NCI-H345 treated with DMSO at 0.1 percent for 48 hours (cell line): ENCODE results near the gene PER2.

ENCODE experiments used
- DNase-seq: peaks from one replicate; lab custom pipeline; 2025; ENCODE audit not compliant: unreplicated experiment; lab: John Stamatoyannopoulos, UW

The PER2 gene

DNA sequence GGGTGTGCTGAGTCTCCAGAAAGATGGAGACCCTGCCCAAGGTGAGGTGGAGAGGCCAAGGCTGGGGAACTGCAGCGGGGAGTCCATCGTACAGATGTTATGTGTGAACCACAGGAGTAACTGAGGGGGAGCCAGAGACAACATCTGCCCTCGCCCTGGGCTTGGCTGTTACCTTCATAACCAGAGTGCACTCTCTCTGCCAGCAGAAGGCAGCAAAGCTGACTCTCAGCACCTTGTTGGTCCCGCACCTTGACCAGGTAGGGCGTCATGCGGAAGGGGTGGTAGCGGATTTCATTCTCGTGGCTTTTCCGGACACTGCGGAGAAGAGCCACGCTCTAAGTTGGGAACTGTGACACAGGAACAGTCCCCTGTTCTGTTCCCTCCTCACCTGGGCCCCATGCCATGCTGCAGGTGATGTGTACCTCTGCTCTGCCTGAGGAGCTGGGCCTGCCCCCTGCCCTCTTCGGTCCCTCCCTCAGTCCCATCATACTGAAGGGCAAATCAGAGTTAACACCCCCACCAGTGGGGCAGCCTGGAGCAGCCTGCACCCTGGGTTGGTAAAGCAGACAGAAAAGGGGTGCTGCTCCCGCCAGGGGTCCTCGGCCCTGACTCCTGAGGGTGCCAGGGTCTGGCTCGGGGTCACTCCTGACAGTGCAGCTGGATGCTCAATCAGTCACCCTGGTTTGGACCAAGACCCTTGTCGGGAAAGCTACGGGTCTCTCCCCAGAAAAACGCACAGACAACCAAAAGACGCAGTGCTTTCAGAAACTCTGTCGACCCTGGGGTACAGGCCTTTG lies 20.3 kb downstream of the PER2 start:
- no peak for DNase-seq

GRCh38 chr2:238267341-238267710 lies 21.1 kb downstream of the PER2 start:
- DNase-seq: no peak

GRCh38 chr2:238265605-238266004 lies 22.8 kb downstream of the PER2 start:
- no peak for DNase-seq

DNA sequence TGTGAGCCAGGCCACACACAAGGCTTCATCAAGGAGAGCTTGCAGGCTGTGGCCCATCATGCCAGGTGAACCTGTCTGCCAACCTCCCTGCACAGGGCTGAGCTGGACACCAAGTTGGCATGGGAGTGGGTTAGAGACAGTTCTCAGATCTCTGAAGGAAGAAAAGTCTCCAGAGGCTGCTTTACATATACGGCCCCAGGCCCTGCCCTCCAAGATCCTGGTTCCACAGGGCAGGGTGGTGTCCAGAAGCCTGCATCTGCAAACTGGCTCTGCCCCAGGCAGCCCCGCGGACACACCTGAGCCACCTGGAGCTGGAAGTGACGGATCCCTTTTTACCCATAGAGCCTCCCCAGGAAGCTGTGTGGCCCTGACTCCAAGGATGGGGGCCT lies 24.3 kb downstream of the PER2 start:
- no peak for DNase-seq

GRCh38 chr2:238263204-238264071 lies 25.0 kb downstream of the PER2 start:
- peak; percentile 51 for DNase-seq

DNA sequence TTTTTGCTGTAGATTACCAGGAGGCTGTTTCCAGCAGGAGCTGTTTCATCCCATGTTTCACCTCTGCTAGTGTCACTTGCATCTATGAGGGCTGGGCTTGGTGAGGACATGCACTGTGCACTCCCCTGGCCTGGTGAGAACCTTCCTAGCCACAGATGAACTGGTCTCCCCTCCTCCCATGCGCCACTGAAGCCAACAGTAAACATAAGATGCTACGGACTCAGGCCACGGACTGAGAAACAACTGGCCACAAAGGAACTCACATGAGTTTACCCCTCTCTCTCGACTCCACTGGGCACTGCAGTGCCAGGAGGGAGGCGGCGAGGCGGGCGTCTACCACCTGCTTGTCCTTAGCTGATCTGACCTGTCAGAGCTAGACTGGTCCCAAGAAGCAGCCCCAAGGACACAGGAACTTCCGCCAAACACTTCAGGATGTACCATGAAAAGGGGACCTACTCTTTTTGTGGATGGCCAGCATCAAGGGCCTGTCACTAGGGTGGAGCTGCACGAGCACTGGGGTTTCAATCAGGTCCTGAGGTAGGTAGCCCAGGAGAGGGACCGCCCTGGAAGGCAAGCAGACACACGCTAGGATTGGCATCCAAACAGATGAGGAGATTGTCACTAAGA lies 25.8 kb downstream of the PER2 start:
- DNase-seq: no peak

- no peak for DNase-seq
Observed at GRCh38 chr2:238261718-238262375, 26.6 kb downstream of the PER2 start.

GRCh38 chr2:238260883-238261282 lies 27.5 kb downstream of the PER2 start:
- no peak for DNase-seq

GRCh38 chr2:238259061-238260020 lies 29.1 kb downstream of the PER2 start:
- no peak for DNase-seq

DNA sequence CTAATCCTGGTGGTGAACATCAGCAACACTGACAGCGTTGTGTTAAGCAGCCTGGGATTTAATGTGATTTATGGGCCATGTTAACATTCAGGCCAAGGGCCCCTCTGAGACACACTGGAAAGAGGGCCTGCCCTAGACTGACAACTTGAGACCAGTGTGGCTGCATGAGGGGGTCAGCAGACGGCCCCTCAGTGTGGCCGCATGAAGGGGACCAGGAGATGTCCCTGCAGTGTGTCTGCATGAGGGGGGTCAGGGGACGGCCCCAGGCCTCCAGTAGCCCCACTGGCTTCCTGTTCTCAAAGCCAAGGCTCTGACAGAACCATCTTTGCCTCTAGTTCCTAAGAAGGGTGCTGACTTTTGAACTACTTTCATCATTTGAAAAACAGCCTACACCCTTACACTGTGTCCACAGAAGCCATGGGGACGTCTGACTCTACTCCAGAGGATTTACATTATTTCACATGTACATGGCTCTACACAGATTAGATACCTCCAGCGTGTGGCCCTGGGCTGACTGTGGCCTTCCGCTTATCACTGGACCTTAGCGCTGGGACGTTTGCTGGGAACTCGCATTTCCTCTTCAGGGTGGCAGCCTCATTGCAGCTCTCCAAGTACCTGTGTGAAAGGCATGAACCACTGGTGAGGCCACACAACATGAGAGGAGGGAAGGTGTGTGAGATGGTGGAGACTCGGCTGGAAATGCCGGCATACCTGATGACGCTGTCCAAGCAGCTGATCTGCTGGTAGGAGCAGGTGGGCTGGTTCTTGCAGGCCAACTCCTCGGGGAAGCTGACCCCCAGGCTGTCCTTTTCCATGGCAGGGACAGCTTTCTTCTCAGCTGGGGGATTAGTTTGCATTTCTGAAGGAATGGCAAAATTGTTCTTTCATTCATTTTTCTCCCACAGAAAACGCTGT lies 30.4 kb downstream of the PER2 start:
- DNase-seq: no peak

GRCh38 chr2:238256594-238257104 lies 31.8 kb downstream of the PER2 start:
- peak; percentile 93 for DNase-seq

DNA sequence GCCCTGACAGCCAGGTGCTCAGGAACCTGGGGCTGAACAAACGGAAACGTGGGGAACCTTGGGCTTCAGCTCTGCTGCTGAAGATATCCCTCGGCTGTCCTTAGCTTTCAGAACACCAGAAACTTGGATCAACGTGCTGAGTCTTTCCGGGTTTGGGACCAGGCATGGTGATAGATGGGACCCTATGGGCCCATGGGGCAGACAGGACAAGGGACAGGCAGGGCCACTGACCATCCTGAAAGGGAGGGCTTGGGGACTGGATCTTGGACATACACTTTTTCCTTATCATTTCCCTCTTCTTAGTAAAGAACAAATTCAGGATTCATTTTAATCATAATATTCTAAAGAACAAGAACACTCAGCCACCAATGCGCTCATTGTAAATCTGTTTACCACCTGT lies 32.3 kb downstream of the PER2 start:
- no peak for DNase-seq

DNA sequence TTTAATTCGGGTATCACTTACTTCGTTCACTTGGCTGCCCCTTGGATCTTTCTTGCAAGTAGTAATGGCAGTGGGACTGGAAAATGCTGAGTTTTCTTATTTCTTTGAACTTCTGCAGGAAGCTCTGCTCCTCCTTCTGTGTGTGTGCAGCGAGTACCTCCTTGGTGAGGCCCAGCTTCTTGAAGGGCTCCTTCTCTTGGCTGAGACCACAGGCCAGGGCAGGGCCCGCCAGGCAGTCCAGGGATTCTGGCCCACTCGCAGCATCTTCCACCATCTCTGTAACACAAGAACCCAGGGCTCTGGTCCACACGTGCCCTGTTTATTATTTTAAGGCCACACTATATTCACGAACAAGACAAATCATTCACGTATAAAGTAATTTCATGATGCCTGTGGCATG lies 32.8 kb downstream of the PER2 start:
- no peak for DNase-seq

GRCh38 chr2:238255151-238255551 lies 33.3 kb downstream of the PER2 start:
- peak; percentile 21 for DNase-seq

DNA sequence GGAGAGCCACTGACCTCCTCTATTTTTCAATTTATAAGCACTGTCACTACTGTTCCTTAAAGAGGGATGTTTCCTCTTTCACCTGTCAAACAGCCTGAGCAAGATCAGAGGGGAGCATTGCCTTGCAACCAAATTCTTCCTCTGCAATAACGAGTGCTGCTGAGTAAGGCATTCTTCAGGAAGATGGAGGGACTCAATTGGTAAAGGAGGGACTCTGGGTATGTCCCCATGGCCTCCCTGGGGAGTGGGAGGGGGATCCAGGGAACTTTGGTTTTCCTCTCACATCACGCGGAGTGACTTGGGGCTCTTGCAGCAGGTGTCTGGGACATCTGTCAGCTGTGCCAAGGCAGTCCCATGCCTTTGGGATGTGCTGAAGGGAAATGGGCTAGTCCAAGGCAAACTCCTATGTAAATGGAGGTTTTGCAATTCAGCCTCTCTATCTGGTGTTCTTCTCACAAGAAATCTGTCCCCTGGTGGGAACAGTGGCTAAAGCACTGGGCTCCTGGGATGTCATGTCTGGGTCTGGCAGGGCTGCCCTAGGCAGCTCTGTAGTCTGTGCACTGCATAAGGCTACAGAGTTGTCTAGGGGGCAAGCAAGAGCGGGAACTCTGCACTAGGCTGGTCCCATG lies 34.2 kb downstream of the PER2 start:
- no peak for DNase-seq

- no peak for DNase-seq
Observed at GRCh38 chr2:238252766-238253630, 35.4 kb downstream of the PER2 start.

GRCh38 chr2:238251986-238252385 lies 36.4 kb downstream of the PER2 start:
- DNase-seq: no peak

DNA sequence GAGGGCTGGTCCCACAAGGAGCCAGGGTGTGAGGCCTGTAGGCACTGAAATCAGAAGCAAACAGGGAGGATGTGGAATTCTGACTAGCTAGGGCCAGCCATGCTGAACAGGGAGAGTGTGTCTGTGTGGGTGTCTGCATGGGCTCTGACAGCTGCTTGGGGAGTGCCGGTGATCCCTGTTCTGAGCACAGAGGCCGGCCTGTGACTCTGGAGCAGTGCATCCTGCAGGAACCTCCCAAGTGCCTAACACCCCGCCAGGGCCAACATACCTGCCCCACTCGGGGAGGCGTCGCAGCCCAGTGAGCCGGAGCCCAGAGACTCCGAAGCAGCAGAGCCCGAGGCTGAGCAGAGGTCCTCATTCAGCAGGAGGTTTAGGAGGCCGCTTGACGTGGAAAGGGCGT lies 37.1 kb downstream of the PER2 start:
- DNase-seq: no peak
